Pulmonary artery endothelial cell (primary cell): ENCODE measurements around the gene AMDHD1. TPM values are rescaled to one million over a fixed set of nuclear protein-coding genes. Genes with fewer than 3 reads are reported as not detected.

Experiments
- DNase-seq: peaks from one replicate; pipeline ENCODE4 v3.0.0-alpha.2; 2011; ENCODE audit warnings: low read depth, low spot score
- total RNA-seq: library from RNA; depleted of rRNA; stranded (reverse); fragments of >200 nt; gene quantifications from 2 replicates; pipeline ENCODE4 v1.2.3, GENCODE V29; 2014

Gene AMDHD1
- total RNA-seq, result under 0.01 and 0.07 TPM in 2 replicates

- DNase-seq, result no peak
Measured at GRCh38 chr12:95943330-95943842, at the start of gene AMDHD1. Gene AMDHD1, plus strand, starts transcription at chr12:95943331. Its CDS starts 68 bp downstream, at chr12:95943399.

- no peak for DNase-seq
Measured at GRCh38 chr12:95896846-95897245, 46.3 kb upstream of the AMDHD1 start.

- no peak for DNase-seq
Measured at GRCh38 chr12:95898081-95898480, 45.0 kb upstream of the AMDHD1 start.

GRCh38 chr12:95908573-95908972 is 34.6 kb upstream of the AMDHD1 start:
- peak; percentile 48 for DNase-seq

- no peak for DNase-seq
Measured at GRCh38 chr12:95909871-95910270, 33.3 kb upstream of the AMDHD1 start.

GRCh38 chr12:95918194-95918993 is 24.7 kb upstream of the AMDHD1 start:
- DNase-seq, result peak; percentile 19

GRCh38 chr12:95919110-95919509 is 24.0 kb upstream of the AMDHD1 start:
- no peak for DNase-seq

GRCh38 chr12:95922231-95922630 is 20.9 kb upstream of the AMDHD1 start:
- no peak for DNase-seq

GRCh38 chr12:95940514-95940913 is 2.6 kb upstream of the AMDHD1 start:
- no peak for DNase-seq

- no peak for DNase-seq
Measured at GRCh38 chr12:95942101-95942523, 1.0 kb upstream of the AMDHD1 start.

- no peak for DNase-seq
Measured at GRCh38 chr12:95942524-95943329, 404 bp upstream of the AMDHD1 start, which contains the start of gene CCDC38. Gene CCDC38, minus strand, starts transcription at chr12:95942614. Its CDS starts 6,105 bp downstream, at chr12:95936509.

GRCh38 chr12:95944108-95944704 is 1.1 kb downstream of the AMDHD1 start:
- no peak for DNase-seq

- no peak for DNase-seq
Measured at GRCh38 chr12:95949477-95950206, 6.5 kb downstream of the AMDHD1 start.

- no peak for DNase-seq
Measured at GRCh38 chr12:95951515-95951914, 8.4 kb downstream of the AMDHD1 start.

- DNase-seq, result no peak
Measured at GRCh38 chr12:95953000-95953399, 9.9 kb downstream of the AMDHD1 start.

- no peak for DNase-seq
Measured at GRCh38 chr12:95955549-95956159, 12.5 kb downstream of the AMDHD1 start.

GRCh38 chr12:95956557-95957145 is 13.5 kb downstream of the AMDHD1 start:
- no peak for DNase-seq

- DNase-seq, result no peak
Measured at GRCh38 chr12:95959107-95959506, 16.0 kb downstream of the AMDHD1 start.

GRCh38 chr12:95960241-95960640 is 17.1 kb downstream of the AMDHD1 start:
- DNase-seq, result no peak

- DNase-seq, result no peak
Measured at GRCh38 chr12:95962222-95962621, 19.1 kb downstream of the AMDHD1 start.
